CD8-positive, alpha-beta memory T cell (primary cell): ENCODE results near the gene ST14. TPM values are rescaled to one million over a fixed set of nuclear protein-coding genes. Genes with fewer than 3 reads are reported as not detected.
A peak's percentile ranks its signal among the peaks of the same experiment; 100 is the strongest.

Experiments used
- CTCF ChIA-PET: fragments of 350-600 bp; sonication (Branson Sonifier 250); formaldehyde crosslinking; loops from one replicate; lab custom pipeline; 2021; ENCODE audit warnings: antibody characterized with exemption; lab: Charles Lee
- POLR2A ChIA-PET: fragments of 350-600 bp; sonication (Branson Sonifier 250); formaldehyde crosslinking; loops from one replicate; lab custom pipeline; 2021; ENCODE audit warnings: antibody characterized with exemption; lab: Charles Lee
- DNase-seq, 5 donors: peaks; one replicate each; pipeline versions ENCODE4 v3.0.0 to v3.0.0-alpha.2; 2020 to 2022; ENCODE audit warnings: mixed read lengths in 1 of 5
- H3K27ac ChIP-seq: one replicate; pipeline ENCODE4 v1.7.0; 2013; ENCODE audit warnings: low read depth, mild to moderate bottlenecking, low read length, moderate library complexity
- H3K27me3 ChIP-seq: 2 replicates; pipeline ENCODE4 v1.7.0; 2013; ENCODE audit warnings: low read length, mild to moderate bottlenecking; ENCODE audit not compliant: insufficient read depth, poor library complexity, severe bottlenecking
- H3K36me3 ChIP-seq: 2 replicates; pipeline ENCODE4 v1.7.0; 2013; ENCODE audit warnings: mild to moderate bottlenecking, low read length, moderate library complexity; ENCODE audit not compliant: insufficient read depth
- H3K4me1 ChIP-seq: 2 replicates; pipeline ENCODE4 v1.7.0; 2013; ENCODE audit warnings: mild to moderate bottlenecking, low read length, moderate library complexity; ENCODE audit not compliant: insufficient read depth
- H3K4me3 ChIP-seq: 2 replicates; pipeline ENCODE4 v1.7.0; 2013; ENCODE audit warnings: mild to moderate bottlenecking, low read length
- H3K9me3 ChIP-seq: 2 replicates; pipeline ENCODE4 v1.7.0; 2013; ENCODE audit warnings: mild to moderate bottlenecking, low read length
- H3K27ac Mint-ChIP-seq, 8 donors: one replicate each; pipeline ENCODE4 v1.8.0; 2020 to 2021; ENCODE audit warnings: mixed read lengths in 8 of 8, mild to moderate bottlenecking in 6 of 8, inconsistent platforms in 3 of 8, moderate library complexity in 3 of 8
- H3K27me3 Mint-ChIP-seq, 2 donors: one replicate each; pipeline ENCODE4 v1.8.0; 2020 to 2021; ENCODE audit warnings: mixed read lengths in 2 of 2, mild to moderate bottlenecking in 1 of 2, moderate library complexity in 1 of 2
- H3K36me3 Mint-ChIP-seq, 3 donors: one replicate each; pipeline ENCODE4 v1.8.0; 2020 to 2021; ENCODE audit warnings: mixed read lengths in 3 of 3, inconsistent platforms in 1 of 3, mild to moderate bottlenecking in 1 of 3
- H3K4me1 Mint-ChIP-seq, 3 donors: one replicate each; pipeline ENCODE4 v1.8.0; 2020 to 2021; ENCODE audit warnings: mixed read lengths in 3 of 3, inconsistent platforms in 1 of 3, mild to moderate bottlenecking in 1 of 3
- H3K4me3 Mint-ChIP-seq, 7 donors: one replicate each; pipeline ENCODE4 v1.8.0; 2020 to 2021; ENCODE audit warnings: mixed read lengths in 7 of 7, mild to moderate bottlenecking in 6 of 7, moderate library complexity in 4 of 7, inconsistent platforms in 2 of 7
- H3K9me3 Mint-ChIP-seq, 5 donors: one replicate each; pipeline ENCODE4 v1.8.0; 2020 to 2022; ENCODE audit warnings: mixed read lengths in 5 of 5, mild to moderate bottlenecking in 3 of 5, moderate library complexity in 2 of 5, inconsistent platforms in 1 of 5
- polyA plus RNA-seq: library from polyadenylated mRNA; unstranded; fragments of 300-500 nt; fragmentation: Illumina TruSeq; gene quantifications from one replicate; pipeline ENCODE4 v1.2.3, GENCODE V29; 2021
- total RNA-seq, 2 experiments: library from RNA; stranded (reverse); gene quantifications; one replicate each; pipeline ENCODE4 v1.2.3, GENCODE V29; 2021

Gene ST14
- total and polyA plus RNA-seq, 3 experiments from 2014 or later = 0.18 to 0.35 TPM; not detected in 1

- Histone ChIP-seq H3K27me3 (no peaks in the 10 kb centered on the region), H3K27ac (no peak overlapping the region), H3K36me3 (no peaks in the 10 kb centered on the region), H3K4me1 (no peaks in the 10 kb centered on the region), H3K4me3 (no peak overlapping the region), H3K9me3 (no peaks in the 10 kb centered on the region)
- peaks cover 0 to 5% (median 4%) of the 10 kb centered on the region in 5 donors for H3K9me3 Mint-ChIP-seq
- DNase-seq = peak in 1 of 5 donors; percentile 14
- ChIA-PET CTCF (no interaction called here), POLR2A (no interaction called here)
- peaks cover 8 to 20% of the 10 kb centered on the region in 2 donors for H3K27me3 Mint-ChIP-seq
- H3K4me1 Mint-ChIP-seq = no peaks in the 10 kb centered on the region
- peaks cover 0 to 2% (median 0%) of the 10 kb centered on the region in 3 donors for H3K36me3 Mint-ChIP-seq
- no peak overlapping the region for H3K4me3 Mint-ChIP-seq
- no peak overlapping the region for H3K27ac Mint-ChIP-seq
Measured at GRCh38 chr11:130178441-130179339, 19.1 kb downstream of the ST14 start.

GRCh38 chr11:130179396-130180306, 20.1 kb downstream of the ST14 start:
- peaks cover 0 to 5% (median 2%) of the 10 kb centered on the region in 5 donors for H3K9me3 Mint-ChIP-seq

GRCh38 chr11:130180491-130180890, 20.9 kb downstream of the ST14 start:
- no peaks in the 10 kb centered on the region for H3K9me3 ChIP-seq
- no peaks in the 10 kb centered on the region for H3K36me3 Mint-ChIP-seq
- peaks cover 5 to 31% of the 10 kb centered on the region in 2 donors for H3K27me3 Mint-ChIP-seq
- no peak overlapping the region for H3K27ac Mint-ChIP-seq
- H3K4me1 Mint-ChIP-seq = no peaks in the 10 kb centered on the region
- H3K9me3 Mint-ChIP-seq = peaks cover 0 to 4% (median 0%) of the 10 kb centered on the region in 5 donors
- POLR2A ChIA-PET = no interaction called here
- H3K4me1 ChIP-seq = no peaks in the 10 kb centered on the region
- no peak overlapping the region for H3K4me3 ChIP-seq
- H3K4me3 Mint-ChIP-seq = no peak overlapping the region
- H3K27me3 ChIP-seq = no peaks in the 10 kb centered on the region
- CTCF ChIA-PET = no interaction called here
- no peak for DNase-seq
- no peaks in the 10 kb centered on the region for H3K36me3 ChIP-seq
- no peak overlapping the region for H3K27ac ChIP-seq

More at GRCh38 chr11:130179396-130180306, 20.1 kb downstream of the ST14 start:
- CTCF ChIA-PET = no interaction called here
- Histone ChIP-seq H3K27ac (no peak overlapping the region), H3K4me3 (no peak overlapping the region), H3K36me3 (no peaks in the 10 kb centered on the region), H3K4me1 (no peaks in the 10 kb centered on the region), H3K27me3 (no peaks in the 10 kb centered on the region), H3K9me3 (no peaks in the 10 kb centered on the region)
- Mint-ChIP-seq H3K27me3 (peaks cover 8 to 25% of the 10 kb centered on the region in 2 donors), H3K27ac (peak overlapping the region in 1 of 8 donors; percentile 10), H3K4me1 (no peaks in the 10 kb centered on the region), H3K36me3 (peaks cover 0 to 2% (median 0%) of the 10 kb centered on the region in 3 donors), H3K4me3 (peak overlapping the region in 1 of 7 donors; percentile 9)
- peak in 1 of 5 donors; percentile 3 for DNase-seq
- POLR2A ChIA-PET = no interaction called here

GRCh38 chr11:130180896-130181294, 21.3 kb downstream of the ST14 start:
- Histone ChIP-seq H3K36me3 (no peaks in the 10 kb centered on the region), H3K27ac (no peak overlapping the region), H3K27me3 (no peaks in the 10 kb centered on the region), H3K4me1 (no peaks in the 10 kb centered on the region), H3K4me3 (no peak overlapping the region), H3K9me3 (no peaks in the 10 kb centered on the region)
- Mint-ChIP-seq H3K27me3 (peaks cover 5 to 30% of the 10 kb centered on the region in 2 donors), H3K36me3 (no peaks in the 10 kb centered on the region), H3K4me1 (no peaks in the 10 kb centered on the region), H3K4me3 (no peak overlapping the region), H3K9me3 (peaks cover 0 to 3% (median 0%) of the 10 kb centered on the region in 5 donors), H3K27ac (peak overlapping the region in 1 of 8 donors; percentile 8)
- POLR2A ChIA-PET = no interaction called here
- no peak for DNase-seq
- CTCF ChIA-PET = no interaction called here

GRCh38 chr11:130181295-130182272, 22.0 kb downstream of the ST14 start:
- H3K27me3 ChIP-seq = no peaks in the 10 kb centered on the region
- Mint-ChIP-seq H3K4me1 (no peaks in the 10 kb centered on the region), H3K9me3 (peaks cover 0 to 2% (median 0%) of the 10 kb centered on the region in 5 donors), H3K36me3 (no peaks in the 10 kb centered on the region), H3K27ac (peak overlapping the region in 1 of 8 donors; percentile 8), H3K27me3 (peaks cover 5 to 28% of the 10 kb centered on the region in 2 donors), H3K4me3 (no peak overlapping the region)
- CTCF ChIA-PET = no interaction called here
- H3K27ac ChIP-seq = no peak overlapping the region
- no peaks in the 10 kb centered on the region for H3K36me3 ChIP-seq
- no peak for DNase-seq
- H3K9me3 ChIP-seq = no peaks in the 10 kb centered on the region
- H3K4me1 ChIP-seq = no peaks in the 10 kb centered on the region
- POLR2A ChIA-PET = no interaction called here
- H3K4me3 ChIP-seq = no peak overlapping the region

GRCh38 chr11:130183878-130184610, 24.5 kb downstream of the ST14 start:
- POLR2A ChIA-PET = no interaction called here
- H3K4me1 ChIP-seq = no peaks in the 10 kb centered on the region
- Mint-ChIP-seq H3K27me3 (peaks cover 7 to 24% of the 10 kb centered on the region in 2 donors), H3K4me1 (no peaks in the 10 kb centered on the region), H3K27ac (no peak overlapping the region), H3K36me3 (no peaks in the 10 kb centered on the region), H3K9me3 (peaks cover 0 to 2% (median 0%) of the 10 kb centered on the region in 5 donors), H3K4me3 (no peak overlapping the region)
- no peaks in the 10 kb centered on the region for H3K9me3 ChIP-seq
- H3K36me3 ChIP-seq = no peaks in the 10 kb centered on the region
- H3K27me3 ChIP-seq = no peaks in the 10 kb centered on the region
- CTCF ChIA-PET = no interaction called here
- no peak for DNase-seq
- H3K4me3 ChIP-seq = no peak overlapping the region
- H3K27ac ChIP-seq = no peak overlapping the region

GRCh38 chr11:130187096-130187495, 27.5 kb downstream of the ST14 start:
- Mint-ChIP-seq H3K36me3 (no peaks in the 10 kb centered on the region), H3K4me1 (no peaks in the 10 kb centered on the region), H3K27me3 (peaks cover 4 to 17% of the 10 kb centered on the region in 2 donors), H3K4me3 (no peak overlapping the region), H3K27ac (no peak overlapping the region), H3K9me3 (peaks cover 0 to 2% (median 0%) of the 10 kb centered on the region in 5 donors)
- ChIA-PET POLR2A (no interaction called here), CTCF (no interaction called here)
- Histone ChIP-seq H3K4me3 (no peak overlapping the region), H3K36me3 (no peaks in the 10 kb centered on the region), H3K27me3 (no peaks in the 10 kb centered on the region), H3K4me1 (no peaks in the 10 kb centered on the region), H3K27ac (no peak overlapping the region), H3K9me3 (no peaks in the 10 kb centered on the region)
- DNase-seq = peak in 1 of 5 donors; percentile 37
